Right lobe of liver (tissue), 6 donors: Measurements from ENCODE around the gene PSMB1. TPM values are rescaled to one million over a fixed set of nuclear protein-coding genes. Genes with fewer than 3 reads are reported as not detected.
"Not testable (repeated sequence)": the region's sequence is repeated elsewhere in the genome, so short reads cannot be mapped to it uniquely, and the experiment has no call there.

ENCODE experiments used
- ATAC-seq, 4 donors: fragments of 200-7000 bp; cut with Tn5 transposase; one replicate each; pipeline ENCODE4 v1.9.1; 2020; ENCODE audit warnings: mild to moderate bottlenecking in 4 of 4, moderate library complexity in 4 of 4
- DNase-seq, 3 donors: peaks; one replicate each; pipeline ENCODE4 v3.0.0-alpha.2; 2020
- H3K27ac ChIP-seq, 3 donors: fragments of 200-600 bp; one replicate each; pipeline ENCODE4 v1.8.0; 2022
- H3K27me3 ChIP-seq, 2 donors: fragments of 200-600 bp; one replicate each; pipeline ENCODE4 v1.8.0; 2022
- H3K36me3 ChIP-seq, 4 donors: fragments of 200-600 bp; sonication (generic) in 1 of 4; one replicate each; pipeline versions ENCODE4 v1.5.1 to v1.8.0; 2017 to 2022; ENCODE audit warnings: control low read depth in 1 of 4
- H3K4me1 ChIP-seq, 4 donors: fragments of 200-600 bp; sonication (generic) in 1 of 4; one replicate each; pipeline versions ENCODE4 v1.5.1 to v1.8.0; 2017 to 2022; ENCODE audit warnings: control low read depth in 1 of 4
- H3K4me3 ChIP-seq, 3 donors: fragments of 200-600 bp; one replicate each; pipeline ENCODE4 v1.8.0; 2022
- H3K9me3 ChIP-seq, 4 donors: fragments of 200-600 bp; sonication (generic) in 1 of 4; one replicate each; pipeline versions ENCODE4 v1.5.1 to v1.8.0; 2017 to 2022; ENCODE audit warnings: control low read depth in 1 of 4
- POLR2A ChIP-seq: fragments of 450-650 bp; IDR thresholded peaks from one replicate; pipeline ENCODE4 v1.6.1; 2017; ENCODE audit warnings: antibody characterized with exemption, mild to moderate bottlenecking
- WGBS: methylation state at CpG from one replicate; pipeline ENCODE4 v1.1.6; 2018; ENCODE audit warnings: low coverage, low lambda C conversion rate; ENCODE audit not compliant: insufficient coverage; ENCODE audit errors: missing lambda C conversion rate; 5-methylcytosine and 5-hydroxymethylcytosine counted together
- intact Hi-C, 2 donors: fragments of 100-400 bp; cut with DNase I; formaldehyde crosslinking; loops; one replicate each; pipeline versions ENCODE4 v1.11.2 to v1.14.1; 2022
- total RNA-seq, 6 experiments: library from RNA; depleted of rRNA in 2 of 6; stranded (reverse); fragments of >200 nt in 2 of 6; fragmentation: NEBNext Ultra II Directional in 3 of 6; extraction: Animal tissue kit (Norgen Biotek cat#: 25700) in 3 of 6; gene quantifications; one replicate each; pipeline versions ENCODE4 v1.1.0 to v1.2.4, GENCODE V29; 2016 to 2023
- TF ChIP-seq, protein P1 (sequence below), 4 donors: fragments of 200-600 bp in 3 of 4; fragments of 450-650 bp in 1 of 4; IDR thresholded peaks; one replicate each; pipeline versions ENCODE4 v1.5.1 to v1.8.0; 2016 to 2022; ENCODE audit warnings: antibody characterized with exemption in 4 of 4, mild to moderate bottlenecking in 2 of 4
- donor health status: DM: no; HTN: yes; CAD: no.
- donor health status: DM: no; HTN: no; CAD: no.
- donor health status: DM: no; HTN: no; CAD: no.
- donor health status: DM: no; HTN: yes; CAD: no.
- donor health status: DM: no; HTN: yes; CAD: no.

PSMB1 gene
- total RNA-seq, 6 experiments from 2014 or later = 90.3 to 164 (median 111) TPM

- intact Hi-C loops = no loop called here
- no peak for DNase-seq
- ATAC-seq = peak; percentile 43 to 64 (median 60)
- no peak for TF ChIP-seq POLR2A
- TF ChIP-seq, protein P1, sequence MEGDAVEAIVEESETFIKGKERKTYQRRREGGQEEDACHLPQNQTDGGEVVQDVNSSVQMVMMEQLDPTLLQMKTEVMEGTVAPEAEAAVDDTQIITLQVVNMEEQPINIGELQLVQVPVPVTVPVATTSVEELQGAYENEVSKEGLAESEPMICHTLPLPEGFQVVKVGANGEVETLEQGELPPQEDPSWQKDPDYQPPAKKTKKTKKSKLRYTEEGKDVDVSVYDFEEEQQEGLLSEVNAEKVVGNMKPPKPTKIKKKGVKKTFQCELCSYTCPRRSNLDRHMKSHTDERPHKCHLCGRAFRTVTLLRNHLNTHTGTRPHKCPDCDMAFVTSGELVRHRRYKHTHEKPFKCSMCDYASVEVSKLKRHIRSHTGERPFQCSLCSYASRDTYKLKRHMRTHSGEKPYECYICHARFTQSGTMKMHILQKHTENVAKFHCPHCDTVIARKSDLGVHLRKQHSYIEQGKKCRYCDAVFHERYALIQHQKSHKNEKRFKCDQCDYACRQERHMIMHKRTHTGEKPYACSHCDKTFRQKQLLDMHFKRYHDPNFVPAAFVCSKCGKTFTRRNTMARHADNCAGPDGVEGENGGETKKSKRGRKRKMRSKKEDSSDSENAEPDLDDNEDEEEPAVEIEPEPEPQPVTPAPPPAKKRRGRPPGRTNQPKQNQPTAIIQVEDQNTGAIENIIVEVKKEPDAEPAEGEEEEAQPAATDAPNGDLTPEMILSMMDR (IDR thresholded peaks at IDR 0.05) = no peak
- Histone ChIP-seq H3K27ac (peak overlapping the region in 1 of 3 donors; percentile 31), H3K4me3 (no peak overlapping the region), H3K27me3 (no peaks in the 10 kb centered on the region), H3K9me3 (no peaks in the 10 kb centered on the region), H3K4me1 (peaks cover 0 to 14% (median 6%) of the 10 kb centered on the region in 4 donors), H3K36me3 (peaks cover 4 to 71% (median 37%) of the 10 kb centered on the region in 4 donors)
- WGBS = 73% methylated on average over 4 of the region's 5 CpGs
These were observed 18.1 kb downstream of the PSMB1 start for GRCh38 chr6:170535004-170535403.

DNA sequence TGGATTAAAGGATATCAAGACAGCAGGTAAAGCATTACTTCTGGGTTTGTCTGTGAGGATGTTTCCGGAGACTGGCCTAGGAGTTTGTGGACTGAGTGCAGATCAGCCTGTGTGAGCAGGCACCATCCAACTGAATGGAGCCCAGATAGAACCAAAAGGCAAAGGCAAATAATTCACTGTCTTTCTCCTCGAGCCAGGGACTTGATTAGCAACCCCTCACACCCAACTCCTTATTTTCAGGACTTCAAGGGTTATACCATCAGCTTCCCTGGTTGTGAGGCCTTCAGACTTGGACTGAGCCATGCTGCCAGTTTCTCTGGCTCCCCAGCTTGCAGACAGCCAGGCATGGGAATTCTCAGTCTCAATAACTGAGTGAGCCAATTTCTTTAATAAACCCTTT, 19.3 kb downstream of the PSMB1 start:
- Histone ChIP-seq H3K27me3 (no peaks in the 10 kb centered on the region), H3K36me3 (peaks cover 4 to 59% (median 31%) of the 10 kb centered on the region in 4 donors), H3K9me3 (no peaks in the 10 kb centered on the region), H3K4me1 (peaks cover 0 to 14% (median 6%) of the 10 kb centered on the region in 4 donors), H3K27ac (no peak overlapping the region), H3K4me3 (no peak overlapping the region)
- no peak for ATAC-seq
- intact Hi-C loops = no loop called here
- 78% methylated on average over 1 of the region's 2 CpGs for WGBS
- no peak for TF ChIP-seq POLR2A
- TF ChIP-seq, protein P1 (IDR thresholded peaks at IDR 0.05) = no peak
- DNase-seq = no peak

DNA sequence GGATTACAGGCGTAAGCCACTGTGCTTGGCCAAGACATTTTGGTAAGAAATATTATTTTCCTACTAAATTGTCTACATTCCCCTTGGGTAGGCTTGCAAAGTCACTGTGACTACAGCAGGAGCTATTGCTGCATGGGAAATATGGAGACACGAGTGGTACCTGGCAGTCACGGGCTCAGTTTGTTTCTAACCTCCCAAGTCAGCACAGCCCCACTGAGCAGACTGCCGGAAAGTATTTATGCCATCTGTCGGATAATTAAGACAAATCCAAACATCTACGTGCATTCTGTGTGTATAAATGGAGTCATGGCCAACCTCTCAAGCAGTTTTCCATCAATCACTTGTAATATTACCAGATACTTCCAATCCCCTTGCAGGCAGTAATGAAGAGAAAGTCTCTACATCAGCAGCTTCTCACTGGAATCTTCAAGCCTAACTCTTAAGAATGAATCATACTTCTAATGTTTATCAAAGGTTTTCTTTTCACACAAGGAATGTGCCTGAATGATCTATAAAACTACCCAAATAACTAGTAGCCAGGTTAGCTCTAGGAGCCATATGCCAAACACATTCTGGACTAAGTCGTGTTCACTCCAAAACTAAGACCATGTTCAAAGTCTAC, 20.1 kb downstream of the PSMB1 start:
- peaks cover 4 to 50% (median 27%) of the 10 kb centered on the region in 4 donors for H3K36me3 ChIP-seq
- ATAC-seq (no peak), DNase-seq (no peak)
- H3K9me3 ChIP-seq = no peaks in the 10 kb centered on the region
- H3K4me1 ChIP-seq = peaks cover 0 to 14% (median 6%) of the 10 kb centered on the region in 4 donors
- no peak overlapping the region for H3K4me3 ChIP-seq
- 94% methylated on average over 4 of the region's 7 CpGs for WGBS
- H3K27me3 ChIP-seq = no peaks in the 10 kb centered on the region
- intact Hi-C loops = no loop called here
- TF ChIP-seq, protein P1 (IDR thresholded peaks at IDR 0.05) = no peak
- no peak for TF ChIP-seq POLR2A
- no peak overlapping the region for H3K27ac ChIP-seq

- 39% methylated on average over 5 of the region's 5 CpGs for WGBS
- DNase-seq (peak; percentile 77 to 87 (median 82)), ATAC-seq (peak; percentile 99 to 100 (median 99))
- Histone ChIP-seq H3K36me3 (peaks cover 0 to 21% (median 11%) of the 10 kb centered on the region in 4 donors), H3K27me3 (no peaks in the 10 kb centered on the region), H3K4me3 (no peak overlapping the region), H3K27ac (no peak overlapping the region), H3K9me3 (no peaks in the 10 kb centered on the region), H3K4me1 (peaks cover 0 to 5% (median 2%) of the 10 kb centered on the region in 4 donors)
- intact Hi-C loops = loop anchor here in 1 of 2 donors (10.0 kb wide), 1 partner anchor 735 kb away; no protein-coding TSS in a partner anchor
- TF ChIP-seq, protein P1 (IDR thresholded peaks at IDR 0.05) = peak; percentile 77 to 95 (median 92)
- TF ChIP-seq POLR2A = no peak
These were observed 23.2 kb downstream of the PSMB1 start for GRCh38 chr6:170529839-170530469.

GRCh38 chr6:170527995-170528394, 25.1 kb downstream of the PSMB1 start:
- H3K4me1 ChIP-seq, ATAC-seq, H3K4me3 ChIP-seq, H3K36me3 ChIP-seq, H3K27ac ChIP-seq, DNase-seq, H3K27me3 ChIP-seq, H3K9me3 ChIP-seq: not testable (repeated sequence)
- intact Hi-C loops = loop anchor here in 1 of 2 donors (10.0 kb wide), 1 partner anchor 733 kb away; no protein-coding TSS in a partner anchor
- WGBS = 77% methylated on average over 5 of the region's 5 CpGs
